AML-193 (cell line): ENCODE data around the gene MTHFD1L.
"Not testable (repeated sequence)": the region's sequence is repeated elsewhere in the genome, so short reads cannot be mapped to it uniquely, and the experiment has no call there.

Source experiments
- DNase-seq, 2 experiments: peaks; one replicate each; lab custom pipeline; 2025; lab: John Stamatoyannopoulos, UW

MTHFD1L gene

DNA sequence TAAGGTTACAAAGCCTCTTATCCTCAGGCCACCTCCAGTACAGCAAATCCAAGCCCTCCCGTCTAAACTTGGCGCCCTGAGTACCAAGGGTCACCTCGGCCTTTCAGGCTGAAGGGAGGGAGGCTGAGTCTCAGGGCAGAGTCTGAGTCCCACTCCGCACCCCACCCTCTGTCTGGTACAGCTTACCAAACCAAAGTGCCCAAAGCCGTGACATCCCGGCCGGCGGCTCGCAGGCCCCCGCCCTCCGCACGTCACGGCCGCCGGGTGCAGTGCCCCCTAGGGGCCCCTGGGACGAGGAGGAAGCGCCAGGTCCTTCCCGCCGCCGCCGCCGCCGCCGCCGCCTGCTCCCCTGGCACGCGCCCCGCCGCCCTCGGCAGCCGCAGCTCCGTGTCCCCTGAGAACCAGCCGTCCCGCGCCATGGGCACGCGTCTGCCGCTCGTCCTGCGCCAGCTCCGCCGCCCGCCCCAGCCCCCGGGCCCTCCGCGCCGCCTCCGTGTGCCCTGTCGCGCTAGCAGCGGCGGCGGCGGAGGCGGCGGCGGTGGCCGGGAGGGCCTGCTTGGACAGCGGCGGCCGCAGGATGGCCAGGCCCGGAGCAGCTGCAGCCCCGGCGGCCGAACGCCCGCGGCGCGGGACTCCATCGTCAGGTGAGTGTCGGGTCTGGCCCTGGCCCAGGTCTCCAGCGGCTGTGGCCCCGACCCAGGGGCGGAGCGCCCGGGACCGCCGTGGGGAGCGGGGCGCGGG is at the start of gene MTHFD1L:
Gene MTHFD1L (plus strand): TSS at position 297 of the 741 bp plus-strand sequence. CDS start 121 bp downstream, at position 418.
- peak; percentile 73 to 87 for DNase-seq

DNA sequence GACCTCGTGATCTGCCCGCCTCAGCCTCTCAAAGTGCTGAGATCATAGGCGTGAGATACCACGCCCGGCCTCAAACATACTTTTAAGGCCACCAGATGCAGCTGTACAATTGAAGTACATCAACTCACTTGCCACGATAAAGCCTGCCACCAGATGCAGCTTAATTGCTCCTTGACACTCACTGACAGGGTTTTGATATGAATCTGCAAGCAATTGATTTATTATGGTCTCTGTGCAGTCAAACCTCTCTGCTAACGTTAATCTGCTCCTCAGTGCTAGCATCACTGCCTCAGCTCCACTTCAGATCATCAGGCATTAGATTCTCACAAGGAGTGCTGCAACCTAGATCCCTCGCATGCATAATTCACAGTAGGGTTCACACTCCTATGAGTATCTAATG is 48.9 kb upstream of the MTHFD1L start:
- not testable (repeated sequence) for DNase-seq

DNA sequence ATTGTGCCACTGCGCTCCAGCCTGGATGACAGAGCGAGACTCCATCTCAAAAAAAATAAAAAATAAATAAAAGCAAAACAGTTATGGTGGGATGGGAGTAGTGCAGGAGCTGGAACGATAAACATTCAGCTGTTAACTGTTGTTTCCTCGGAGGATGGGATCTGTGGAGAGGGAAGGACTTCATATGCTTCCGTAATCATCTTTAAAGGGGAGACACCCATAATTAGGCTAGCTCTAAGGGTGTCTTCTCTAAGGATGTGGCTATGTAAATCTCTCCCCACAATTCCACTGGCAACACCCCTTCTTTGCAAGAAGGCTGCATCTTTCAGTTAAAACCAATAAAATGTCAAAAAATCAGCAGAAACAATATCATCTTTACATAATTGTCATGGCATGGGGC is 42.6 kb upstream of the MTHFD1L start:
- no peak for DNase-seq

DNA sequence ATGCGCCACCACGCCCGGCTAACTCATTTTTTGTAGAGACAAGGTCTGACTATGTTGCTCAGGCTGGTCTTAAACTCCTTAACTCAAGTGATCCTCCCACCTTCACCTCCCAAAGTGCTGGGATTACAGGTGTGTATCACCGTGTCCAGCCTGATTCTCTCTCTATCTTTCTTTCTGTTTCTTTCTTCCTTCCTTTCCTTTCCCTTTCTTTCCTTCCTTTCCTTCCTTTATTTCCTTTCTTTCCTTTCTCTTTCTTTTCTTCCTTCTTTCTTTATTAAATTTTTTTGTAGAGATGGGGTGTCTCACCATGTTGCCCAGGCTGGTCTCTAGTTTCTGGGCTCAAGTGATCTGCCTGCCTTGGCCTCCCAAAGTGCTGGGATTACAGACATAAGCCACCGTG is 38.7 kb upstream of the MTHFD1L start:
- DNase-seq, result no peak

DNA sequence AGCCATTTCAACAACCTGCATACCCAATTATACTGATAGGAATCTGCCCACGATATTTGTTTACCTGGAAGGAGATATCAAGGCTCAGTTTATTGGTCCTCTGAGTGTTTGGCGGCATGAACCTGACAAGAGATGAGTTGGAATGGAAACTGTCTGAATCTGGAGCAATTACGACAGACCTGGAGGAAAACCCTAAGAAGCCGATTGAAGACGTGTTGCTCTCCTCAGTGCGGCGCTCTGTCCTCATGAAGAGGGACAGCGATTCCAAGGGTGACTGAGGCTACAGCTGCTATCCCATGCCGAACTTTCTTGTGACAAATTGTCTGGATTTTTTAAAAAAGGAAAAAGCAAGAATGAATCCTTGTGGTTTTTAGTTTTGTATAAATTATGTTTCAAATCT is 37.4 kb upstream of the MTHFD1L start:
- DNase-seq, result not testable (repeated sequence)

DNA sequence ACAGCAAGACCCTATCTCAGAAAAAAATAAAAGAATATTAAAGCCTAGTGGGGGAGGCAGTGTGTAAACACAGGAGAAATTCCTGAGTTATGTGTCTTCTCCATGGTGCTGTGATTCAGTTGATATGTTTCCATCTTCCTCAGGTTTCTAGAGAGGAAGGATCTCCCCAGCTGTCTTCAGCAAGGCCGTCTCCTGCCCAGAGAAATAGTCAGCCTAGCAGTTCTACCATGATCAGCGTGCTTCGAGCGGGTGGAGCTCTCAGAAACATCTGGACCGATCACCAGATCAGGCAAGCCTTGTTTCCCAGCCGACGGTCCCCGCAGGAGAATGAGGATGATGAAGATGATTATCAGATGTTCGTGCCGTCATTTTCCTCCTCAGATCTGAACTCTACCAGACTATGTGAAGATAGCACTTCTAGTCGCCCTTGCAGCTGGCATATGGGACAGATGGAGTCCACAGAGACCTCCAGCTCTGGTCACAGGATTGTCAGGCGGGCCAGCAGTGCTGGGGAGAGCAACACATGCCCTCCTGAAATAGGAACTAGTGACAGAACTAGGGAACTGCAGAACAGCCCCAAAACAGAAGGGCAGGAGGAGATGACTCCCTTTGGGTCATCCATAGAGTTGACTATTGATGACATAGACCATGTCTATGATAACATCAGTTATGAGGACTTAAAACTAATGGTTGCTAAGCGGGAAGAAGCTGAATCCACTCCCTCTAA is 34.9 kb upstream of the MTHFD1L start:
- DNase-seq, result no peak

DNA sequence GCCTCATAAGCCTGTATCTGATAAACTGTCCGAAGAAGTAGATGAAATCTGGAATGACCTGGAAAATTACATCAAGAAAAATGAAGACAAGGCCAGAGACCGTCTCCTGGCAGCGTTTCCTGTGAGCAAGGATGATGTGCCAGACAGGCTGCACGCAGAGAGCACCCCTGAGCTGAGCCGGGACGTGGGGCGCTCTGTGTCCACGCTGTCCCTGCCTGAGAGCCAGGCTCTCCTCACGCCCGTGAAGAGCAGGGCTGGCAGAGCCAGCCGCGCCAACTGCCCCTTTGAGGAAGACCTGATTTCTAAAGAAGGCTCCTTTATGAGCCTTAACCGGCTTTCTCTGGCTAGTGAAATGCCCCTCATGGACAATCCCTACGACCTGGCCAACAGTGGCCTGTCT is 33.9 kb upstream of the MTHFD1L start:
- DNase-seq, result no peak

DNA sequence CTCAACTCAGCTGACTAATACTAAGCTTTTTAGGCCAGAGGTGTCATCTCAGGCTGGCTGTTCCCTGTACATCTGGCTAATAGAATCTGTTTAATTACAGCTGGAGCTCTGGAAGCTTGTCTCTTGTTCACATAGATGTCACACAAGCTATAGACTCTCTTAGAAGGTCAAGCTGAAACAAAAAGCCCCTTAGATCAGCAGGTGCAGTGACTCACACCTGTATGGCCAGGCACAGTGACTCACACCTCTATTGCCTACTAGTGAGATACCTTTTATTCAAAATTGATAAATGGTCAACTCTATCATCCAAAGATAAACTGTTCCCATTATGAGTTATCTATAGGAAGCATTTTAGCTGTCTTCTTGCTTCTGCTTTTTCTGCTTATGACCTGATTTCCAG is 29.9 kb upstream of the MTHFD1L start:
- no peak for DNase-seq

DNA sequence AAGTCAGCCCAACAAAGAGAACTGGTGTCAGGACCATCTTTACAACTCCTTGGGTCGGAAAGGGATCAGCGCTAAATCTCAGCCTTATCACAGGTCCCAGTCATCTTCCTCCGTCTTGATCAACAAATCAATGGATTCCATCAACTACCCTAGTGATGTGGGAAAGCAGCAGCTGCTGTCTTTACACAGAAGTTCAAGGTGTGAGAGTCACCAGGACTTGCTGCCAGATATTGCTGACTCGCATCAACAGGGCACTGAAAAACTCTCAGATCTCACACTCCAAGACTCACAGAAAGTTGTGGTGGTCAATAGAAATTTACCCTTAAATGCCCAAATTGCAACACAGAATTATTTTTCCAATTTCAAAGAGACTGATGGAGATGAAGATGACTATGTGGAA is 25.3 kb upstream of the MTHFD1L start:
- DNase-seq, result no peak

DNA sequence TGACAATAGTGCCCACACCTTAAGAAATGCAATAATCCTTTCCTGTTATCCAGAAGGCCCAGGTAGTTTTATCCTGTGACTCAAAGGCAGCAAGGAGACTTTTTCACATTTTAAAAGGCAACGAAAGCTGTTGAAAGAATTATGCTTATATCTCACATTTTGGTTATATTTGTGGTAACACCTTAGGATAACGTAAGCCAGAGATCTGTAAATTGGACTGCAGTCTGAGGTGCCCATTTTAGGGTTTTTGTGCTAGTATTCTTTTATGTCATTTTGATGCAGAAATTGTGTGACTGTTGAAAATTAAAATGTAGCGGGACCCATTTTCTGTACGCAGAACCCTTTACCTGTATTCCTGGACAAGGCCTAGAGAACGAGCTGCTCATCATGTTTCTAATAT is 24.3 kb upstream of the MTHFD1L start:
- no peak for DNase-seq

DNA sequence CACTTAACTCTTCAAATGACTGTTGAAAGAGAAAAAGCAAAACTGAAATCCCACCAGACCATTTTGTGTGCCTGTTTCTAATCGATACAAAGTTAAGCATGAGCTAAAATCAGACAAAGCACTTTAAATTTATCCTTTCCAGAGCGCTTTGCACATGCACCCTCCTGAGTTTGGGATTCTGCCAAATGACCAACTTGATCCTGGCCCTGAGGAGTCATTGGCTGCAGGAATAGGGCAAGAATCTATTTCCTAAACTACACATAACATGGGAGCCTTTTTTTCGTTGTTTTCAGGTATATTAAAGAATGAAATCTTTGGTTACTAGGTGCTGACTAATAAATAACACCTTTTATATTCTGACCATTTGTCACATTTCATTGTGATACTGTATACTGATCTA is 23.8 kb upstream of the MTHFD1L start:
- no peak for DNase-seq

DNA sequence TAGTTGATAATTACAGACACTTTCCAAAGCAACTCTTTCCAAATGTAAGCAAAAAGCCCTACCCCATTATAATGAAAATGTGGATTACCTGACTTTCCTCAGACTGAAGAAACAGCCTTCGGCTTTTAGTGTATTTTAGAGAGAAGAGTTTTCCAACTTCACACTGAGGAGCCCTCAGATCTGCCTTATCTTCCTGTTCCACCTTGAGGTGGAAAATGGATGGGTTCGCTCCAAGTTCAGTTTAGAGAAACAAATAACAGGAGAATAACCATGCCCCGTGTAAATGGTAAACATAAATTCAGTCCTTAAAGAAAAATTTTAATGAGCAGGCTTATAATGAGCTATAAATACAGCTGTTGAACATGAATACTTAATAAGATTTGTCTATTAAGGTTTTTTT is 21.1 kb upstream of the MTHFD1L start:
- no peak for DNase-seq

DNA sequence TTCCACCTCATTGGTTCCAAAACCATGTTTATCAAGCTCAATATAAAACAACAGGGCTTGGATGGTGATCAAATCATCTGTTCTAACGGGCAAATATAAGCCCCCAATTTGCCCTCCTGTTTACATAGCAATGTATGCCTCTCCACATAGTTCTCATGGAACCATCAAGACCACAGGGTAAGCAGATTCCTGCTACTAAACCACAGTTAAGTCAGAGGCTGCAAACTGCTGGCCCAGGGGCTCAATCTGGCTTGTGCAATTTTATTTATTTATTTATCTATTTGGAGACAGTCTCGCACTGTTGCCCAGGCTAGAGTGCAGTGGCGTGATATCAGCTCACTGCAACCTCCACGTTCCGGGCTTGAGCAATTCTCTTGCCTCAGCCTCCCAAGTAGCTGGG is 18.9 kb upstream of the MTHFD1L start:
- DNase-seq, result no peak

DNA sequence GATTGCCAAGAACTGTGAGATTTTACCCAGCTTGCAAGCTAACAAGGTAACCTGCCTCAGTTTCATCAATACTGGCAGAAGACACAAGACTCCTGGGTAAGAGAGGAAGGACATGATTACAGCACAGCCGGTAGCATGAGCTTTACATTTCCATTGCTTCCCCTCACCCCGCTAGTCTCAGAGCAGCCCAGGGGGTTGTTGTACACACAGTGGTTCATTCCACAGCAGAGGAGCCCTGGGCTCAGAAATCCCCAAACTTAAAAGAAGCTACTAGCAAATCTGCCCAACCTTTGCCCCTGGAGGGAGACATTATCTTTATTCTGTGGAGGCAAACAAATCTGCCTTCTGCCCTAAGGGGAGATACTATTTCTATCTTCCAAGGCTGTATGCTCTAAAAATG is 17.1 kb upstream of the MTHFD1L start:
- no peak for DNase-seq

DNA sequence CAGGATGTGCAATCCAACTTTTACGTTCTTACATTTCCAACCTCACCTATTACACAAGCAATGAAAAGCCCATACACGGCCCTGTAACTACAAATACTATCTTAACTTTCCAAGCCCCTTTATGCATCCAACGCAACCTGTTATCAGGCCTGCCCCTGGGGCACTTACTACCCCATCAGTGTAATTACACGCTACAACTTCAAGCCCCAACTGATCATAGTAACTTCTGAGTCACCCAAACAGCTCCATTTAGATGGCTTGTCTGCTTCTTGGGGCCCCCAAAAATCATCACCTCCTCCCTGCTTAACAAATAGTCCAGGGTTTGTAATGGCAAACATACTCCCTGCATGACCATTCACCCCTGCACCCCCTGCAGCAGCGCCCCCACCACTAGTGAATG is 11.1 kb upstream of the MTHFD1L start:
- DNase-seq, result not testable (repeated sequence)

DNA sequence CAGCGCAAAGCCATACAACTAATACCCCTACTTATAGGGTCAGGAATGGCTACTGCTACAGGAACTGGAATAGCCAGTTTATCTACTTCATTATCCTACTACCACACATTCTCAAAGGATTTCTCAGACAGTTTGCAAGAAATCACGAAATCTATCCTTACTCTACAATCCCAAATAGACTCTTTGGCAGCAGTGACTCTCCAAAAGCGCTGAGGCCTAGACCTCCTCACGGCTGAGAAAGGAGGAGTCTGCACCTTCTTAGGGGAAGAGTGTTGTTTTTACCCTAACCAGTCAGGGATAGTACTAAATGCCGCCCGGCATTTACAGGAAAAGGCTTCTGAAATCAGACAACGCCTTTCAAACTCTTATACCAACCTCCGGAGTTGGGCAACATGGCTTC is 10.3 kb upstream of the MTHFD1L start:
- DNase-seq, result not testable (repeated sequence)

DNA sequence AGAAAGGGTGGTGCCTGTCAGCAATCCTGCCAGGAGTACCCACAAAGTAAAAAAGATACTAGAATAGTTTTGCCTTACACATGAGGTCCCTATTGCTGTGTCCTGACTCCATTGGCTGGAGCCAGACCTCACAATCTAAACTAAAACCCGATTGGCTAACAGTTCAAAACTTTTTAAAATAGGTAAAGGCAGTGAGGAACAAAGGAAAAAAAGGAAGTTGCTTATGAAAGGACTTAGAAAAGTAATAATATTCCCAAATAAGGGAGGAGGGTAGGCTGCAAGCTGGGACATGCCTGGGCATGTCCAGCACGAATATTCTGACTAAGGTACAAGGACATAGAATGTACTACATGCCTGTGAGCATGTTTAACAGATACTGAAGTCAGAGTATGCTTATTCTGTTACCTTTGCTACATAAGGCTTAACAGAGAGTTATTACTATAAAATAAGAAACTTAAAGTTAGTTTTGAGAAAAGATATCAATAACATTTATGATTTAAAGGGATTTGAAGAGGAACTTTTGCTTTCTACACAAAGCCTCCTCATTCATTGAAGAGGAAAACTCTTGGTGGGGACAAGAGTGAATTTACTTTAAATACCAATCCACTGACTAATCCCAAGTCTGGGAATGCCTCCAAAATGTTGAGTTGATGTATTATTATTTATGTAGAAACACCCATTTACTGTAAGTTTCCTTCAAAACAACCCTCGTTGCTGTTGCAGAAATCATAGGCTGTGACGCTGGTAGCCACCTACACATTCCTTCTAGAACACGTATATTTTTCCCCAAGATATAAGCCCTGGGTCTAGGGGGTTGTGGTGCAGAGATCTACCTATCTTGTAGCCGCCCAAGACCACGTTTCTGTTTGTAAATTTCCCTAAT is 8.2 kb upstream of the MTHFD1L start:
- no peak for DNase-seq

DNA sequence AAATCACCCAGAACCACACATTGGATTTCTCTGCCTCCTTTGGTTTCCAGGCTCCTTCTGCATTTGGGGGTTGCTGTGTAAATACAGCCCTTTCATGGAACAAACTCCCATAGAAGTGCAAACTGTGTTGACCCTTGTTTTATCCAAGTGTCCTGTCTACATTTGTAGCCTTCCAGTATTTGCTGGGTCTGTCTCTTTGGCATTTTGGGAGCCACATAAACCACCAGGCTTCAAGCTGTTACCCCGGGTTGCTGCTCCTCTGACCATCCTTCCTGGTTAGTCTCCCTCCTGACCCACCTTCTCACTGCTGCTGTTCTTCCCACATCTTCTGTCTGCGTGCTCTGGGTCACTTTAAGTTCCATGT is 7.6 kb upstream of the MTHFD1L start:
- DNase-seq, result no peak

DNA sequence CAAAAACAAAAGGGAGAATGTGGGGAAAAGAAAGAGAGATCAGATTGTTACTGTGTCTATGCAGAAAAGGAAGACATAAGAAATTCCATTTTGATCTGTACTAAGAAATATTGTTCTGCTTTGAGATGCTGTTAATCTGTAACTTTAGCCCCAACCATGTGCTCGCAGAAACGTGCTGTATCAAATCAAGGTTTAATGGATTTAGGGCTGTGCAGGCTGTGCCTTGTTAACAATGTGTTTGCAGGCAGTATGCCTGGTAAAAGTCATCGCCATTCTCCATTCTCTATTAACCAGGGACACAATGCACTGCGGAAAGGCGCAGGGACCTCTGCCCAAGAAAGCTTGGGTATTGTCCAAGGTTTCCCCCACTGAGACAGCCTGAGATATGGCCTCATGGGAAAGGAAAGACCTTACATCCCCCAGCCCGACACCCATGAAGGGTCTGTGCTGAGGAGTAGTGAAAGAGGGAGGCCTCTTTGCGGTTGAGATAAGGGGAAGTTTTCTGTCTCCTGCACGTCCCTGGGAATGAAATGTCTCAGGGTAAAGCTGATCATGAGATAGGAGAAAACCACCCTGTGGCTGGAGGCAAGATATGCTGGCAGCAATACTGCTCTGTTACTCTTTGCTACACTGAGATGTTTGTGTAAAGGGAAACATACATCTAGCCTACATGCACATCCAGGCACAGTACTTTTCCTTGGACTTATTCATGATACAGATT is 3.9 kb upstream of the MTHFD1L start:
- peak; percentile 32 to 44 for DNase-seq

DNA sequence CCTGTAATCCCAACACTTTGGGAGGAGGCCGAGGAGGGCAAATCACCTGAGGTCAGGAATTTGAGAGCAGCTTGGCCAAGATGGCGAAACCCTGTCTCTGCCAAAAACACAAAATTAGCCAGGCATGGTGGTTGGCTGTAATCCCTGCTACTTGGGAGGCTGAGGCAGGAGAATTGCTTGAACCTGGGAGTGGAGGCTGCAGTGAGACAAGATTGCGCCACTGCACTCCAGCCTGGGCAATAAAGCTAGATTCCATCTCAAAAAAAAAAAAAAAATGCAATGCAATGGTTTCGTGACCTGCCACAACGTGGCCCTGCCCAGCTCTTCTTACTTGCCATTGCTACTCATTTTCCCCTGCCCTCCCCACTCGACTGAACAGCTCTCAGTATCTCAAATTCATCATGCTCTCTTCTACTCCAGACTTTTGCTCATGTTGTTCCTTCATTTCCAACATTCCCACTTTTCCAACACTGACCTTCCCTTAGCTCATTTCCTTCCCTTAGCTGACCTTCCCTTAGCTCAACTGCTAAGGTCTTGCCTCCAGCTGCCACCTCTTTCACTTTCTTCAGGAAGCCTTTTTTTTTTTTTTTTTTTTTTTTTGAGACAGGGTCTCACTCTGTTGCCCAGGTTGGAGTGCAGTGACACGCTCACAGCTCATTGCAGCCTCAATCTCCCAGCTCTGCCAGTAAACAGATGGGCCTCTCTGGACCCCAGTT is 2.1 kb upstream of the MTHFD1L start:
- DNase-seq, result no peak

DNA sequence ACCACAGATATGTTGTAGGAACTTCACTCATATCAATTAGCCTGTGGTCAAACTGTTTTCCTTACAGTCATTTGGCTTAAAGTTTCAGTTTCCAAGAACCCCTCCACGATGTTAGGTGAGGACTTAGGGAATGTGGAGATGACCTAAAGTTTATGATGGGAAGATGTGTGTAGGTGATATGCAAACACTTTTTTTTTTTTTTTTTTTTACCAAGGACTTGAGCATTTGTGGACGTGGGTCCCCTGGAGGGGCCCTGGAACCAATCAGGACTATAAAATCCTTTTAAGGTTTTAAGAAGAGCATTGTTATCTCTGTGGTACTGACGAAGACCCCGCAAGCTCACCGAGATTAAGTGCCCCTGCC is 478 bp upstream of the MTHFD1L start:
- DNase-seq, result no peak
